IPS-20b (cell line): Measurements from ENCODE around the gene ZSWIM5.
"Not testable (repeated sequence)": the region's sequence is repeated elsewhere in the genome, so short reads cannot be mapped to it uniquely, and the experiment has no call there.

ENCODE experiments used
- H3K27ac ChIP-seq: one replicate; pipeline ENCODE4 v1.5.1; 2013; ENCODE audit warnings: low read length
- H3K27me3 ChIP-seq: 2 replicates; pipeline ENCODE4 v1.6.1; 2013; ENCODE audit warnings: mild to moderate bottlenecking, low read length, inconsistent platforms; ENCODE audit not compliant: insufficient read depth
- H3K36me3 ChIP-seq: 2 replicates; pipeline ENCODE4 v1.6.1; 2013; ENCODE audit warnings: low read depth, mild to moderate bottlenecking, inconsistent platforms, low read length, moderate library complexity; ENCODE audit not compliant: insufficient read depth
- H3K4me1 ChIP-seq: 2 replicates; pipeline ENCODE4 v1.6.1; 2013; ENCODE audit warnings: mild to moderate bottlenecking, control low read depth, inconsistent platforms, low read length, moderate library complexity; ENCODE audit not compliant: insufficient read depth
- H3K4me3 ChIP-seq: 2 replicates; pipeline ENCODE4 v1.5.1; 2013; ENCODE audit warnings: mild to moderate bottlenecking, low read length, inconsistent platforms
- H3K9ac ChIP-seq: 2 replicates; pipeline ENCODE4 v1.6.1; 2013; ENCODE audit warnings: low read depth, mild to moderate bottlenecking, inconsistent platforms, low read length, moderate library complexity
- H3K9me3 ChIP-seq: 2 replicates; pipeline ENCODE4 v1.6.1; 2013; ENCODE audit warnings: mild to moderate bottlenecking, low read depth, low read length, inconsistent platforms; ENCODE audit not compliant: insufficient read depth

ZSWIM5 gene

GRCh38 chr1:44988531-44989156 is 217.8 kb downstream of the ZSWIM5 start:
- no peaks in the 10 kb centered on the region for H3K27me3 ChIP-seq
- no peaks in the 10 kb centered on the region for H3K4me1 ChIP-seq
- no peak overlapping the region for H3K27ac ChIP-seq
- H3K36me3 ChIP-seq, result no peaks in the 10 kb centered on the region
- H3K9ac ChIP-seq, result no peak overlapping the region
- no peaks in the 10 kb centered on the region for H3K9me3 ChIP-seq
- no peak overlapping the region for H3K4me3 ChIP-seq

DNA sequence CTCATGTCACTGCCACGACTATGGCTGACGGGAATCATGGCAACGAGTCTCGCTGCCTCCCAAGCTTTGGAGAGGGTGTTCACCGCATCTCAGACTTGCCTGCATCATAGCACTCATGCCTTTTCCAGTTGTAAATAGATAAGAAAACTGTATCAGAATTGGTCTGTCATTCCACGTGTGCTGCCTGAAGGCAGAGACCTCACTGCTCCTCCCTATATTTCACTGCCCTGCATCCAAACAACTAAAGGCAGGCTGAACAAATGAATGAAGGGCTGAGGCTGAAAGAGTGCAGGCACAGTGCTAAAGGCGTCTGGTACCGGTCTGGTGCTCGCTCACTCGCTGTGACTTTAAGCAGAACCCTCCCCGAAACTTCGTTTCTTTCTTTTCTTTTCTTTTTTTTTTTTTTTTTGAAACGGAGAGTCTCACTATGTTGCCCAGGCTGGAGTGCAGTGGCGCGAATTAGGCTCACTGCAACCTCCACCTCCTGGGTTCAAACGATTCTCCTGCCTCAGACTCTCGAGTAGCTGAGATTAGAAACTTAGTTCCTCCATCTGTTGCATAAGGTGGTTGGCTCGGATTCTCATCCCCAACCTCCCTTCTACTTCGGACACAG is 220.6 kb downstream of the ZSWIM5 start:
- Histone ChIP-seq H3K4me3 (peak overlapping the region; percentile 77), H3K9ac (peak overlapping the region; percentile 69; the same call in 1 of the 2 replicates), H3K4me1 (no peaks in the 10 kb centered on the region), H3K9me3 (no peaks in the 10 kb centered on the region), H3K27me3 (no peaks in the 10 kb centered on the region), H3K36me3 (peaks cover 4% of the 10 kb centered on the region), H3K27ac (no peak overlapping the region)

GRCh38 chr1:44977372-44977771 is 229.0 kb downstream of the ZSWIM5 start:
- not testable (repeated sequence) for H3K9ac ChIP-seq, H3K27ac ChIP-seq, H3K4me3 ChIP-seq, H3K4me1 ChIP-seq, H3K9me3 ChIP-seq, H3K27me3 ChIP-seq
- peaks cover 60% of the 10 kb centered on the region for H3K36me3 ChIP-seq

DNA sequence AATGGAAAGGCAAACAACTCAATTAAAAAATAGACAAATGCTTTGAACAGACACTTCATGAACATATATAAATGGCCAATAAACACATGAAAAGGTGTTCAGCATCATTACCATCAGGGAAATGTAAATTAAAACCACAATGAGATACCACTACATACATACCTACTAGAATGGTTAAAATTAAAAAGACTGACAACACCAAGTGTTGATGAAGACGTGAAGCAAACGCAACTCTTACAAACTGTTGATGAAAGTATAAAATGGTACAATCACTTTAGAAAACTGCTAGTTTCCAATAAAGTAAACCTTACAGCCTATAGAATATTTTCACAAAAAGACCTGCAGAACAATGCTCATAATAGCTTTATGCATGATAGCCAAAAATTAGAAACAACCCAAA is 230.2 kb downstream of the ZSWIM5 start:
- Histone ChIP-seq H3K27ac (no peak overlapping the region), H3K9me3 (no peaks in the 10 kb centered on the region), H3K36me3 (peaks cover 60% of the 10 kb centered on the region)

DNA sequence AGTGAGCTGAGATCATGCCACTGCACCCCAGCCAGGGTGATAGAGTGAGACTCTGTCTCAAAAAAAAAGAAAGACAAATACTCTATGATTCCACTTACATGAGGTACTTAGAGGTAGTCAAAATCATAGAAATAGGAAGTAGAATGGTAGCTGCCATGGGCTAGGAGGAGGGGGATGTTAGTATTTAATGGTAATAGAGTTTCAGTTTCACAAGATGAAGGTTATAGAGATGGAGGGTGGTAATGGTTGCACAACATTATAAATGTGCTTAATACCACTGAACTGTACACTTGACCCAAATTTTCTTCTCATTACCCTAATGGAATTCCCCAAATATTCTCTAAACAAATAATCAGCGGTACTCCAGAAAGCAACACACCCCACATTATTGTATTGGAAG is 232.8 kb downstream of the ZSWIM5 start:
- Histone ChIP-seq H3K27ac (no peak overlapping the region), H3K4me1 (no peaks in the 10 kb centered on the region), H3K4me3 (no peak overlapping the region), H3K36me3 (peaks cover 45% of the 10 kb centered on the region), H3K9me3 (no peaks in the 10 kb centered on the region), H3K27me3 (no peaks in the 10 kb centered on the region), H3K9ac (no peak overlapping the region)

More for the DNA sequence above, 230.2 kb downstream of the ZSWIM5 start:
- Histone ChIP-seq H3K4me3 (no peak overlapping the region), H3K4me1 (no peaks in the 10 kb centered on the region), H3K9ac (no peak overlapping the region), H3K27me3 (no peaks in the 10 kb centered on the region)

GRCh38 chr1:44970317-44970716 is 236.1 kb downstream of the ZSWIM5 start:
- no peak overlapping the region for H3K9ac ChIP-seq
- H3K9me3 ChIP-seq, result no peaks in the 10 kb centered on the region
- H3K36me3 ChIP-seq, result peaks cover 12% of the 10 kb centered on the region
- no peaks in the 10 kb centered on the region for H3K4me1 ChIP-seq
- H3K27ac ChIP-seq, result no peak overlapping the region
- no peaks in the 10 kb centered on the region for H3K27me3 ChIP-seq
- H3K4me3 ChIP-seq, result no peak overlapping the region
